Measurements from ENCODE around the gene DHDH.
A peak's percentile ranks its signal among the peaks of the same experiment; 100 is the strongest.
"Not testable (repeated sequence)": the region's sequence is repeated elsewhere in the genome, so short reads cannot be mapped to it uniquely, and the experiment has no call there.

DHDH gene

DNA sequence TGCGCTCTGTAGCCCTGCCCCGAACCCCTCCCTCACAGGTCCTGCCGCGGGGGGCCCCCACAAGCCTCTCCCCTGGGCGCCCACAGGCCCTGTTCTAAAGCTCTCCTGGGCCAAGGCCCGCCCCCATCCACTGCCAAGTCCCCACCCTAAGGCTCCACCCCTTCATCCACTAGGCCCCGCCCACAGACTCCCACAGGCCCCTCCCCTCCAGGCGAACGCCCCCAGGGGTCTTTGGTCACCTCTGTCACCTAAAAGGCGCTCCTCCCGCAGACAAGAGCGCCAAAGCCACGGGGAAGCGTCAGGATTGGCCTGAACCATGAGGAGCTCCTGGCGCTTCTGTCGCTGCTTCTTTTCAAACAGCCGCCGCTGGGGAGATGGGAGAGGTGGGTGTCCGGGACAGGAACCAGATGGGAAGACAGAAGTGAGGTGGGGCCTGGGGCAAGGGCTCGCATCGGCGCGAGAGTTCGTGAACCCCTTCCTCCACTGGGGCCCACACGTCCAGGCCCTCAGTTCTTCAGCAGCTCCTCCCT is 37.2 kb upstream of the DHDH start:
- no peaks in the 10 kb centered on the region for H3K9me3 Mint-ChIP-seq
- H3K4me3 Mint-ChIP-seq: peak overlapping the region; percentile 57
- peaks cover 47% of the 10 kb centered on the region for H3K4me1 Mint-ChIP-seq
- peaks cover 3% of the 10 kb centered on the region for H3K27me3 Mint-ChIP-seq (ENCODE audit: low read depth, poor library complexity)
- TF ChIP-seq, protein P1, sequence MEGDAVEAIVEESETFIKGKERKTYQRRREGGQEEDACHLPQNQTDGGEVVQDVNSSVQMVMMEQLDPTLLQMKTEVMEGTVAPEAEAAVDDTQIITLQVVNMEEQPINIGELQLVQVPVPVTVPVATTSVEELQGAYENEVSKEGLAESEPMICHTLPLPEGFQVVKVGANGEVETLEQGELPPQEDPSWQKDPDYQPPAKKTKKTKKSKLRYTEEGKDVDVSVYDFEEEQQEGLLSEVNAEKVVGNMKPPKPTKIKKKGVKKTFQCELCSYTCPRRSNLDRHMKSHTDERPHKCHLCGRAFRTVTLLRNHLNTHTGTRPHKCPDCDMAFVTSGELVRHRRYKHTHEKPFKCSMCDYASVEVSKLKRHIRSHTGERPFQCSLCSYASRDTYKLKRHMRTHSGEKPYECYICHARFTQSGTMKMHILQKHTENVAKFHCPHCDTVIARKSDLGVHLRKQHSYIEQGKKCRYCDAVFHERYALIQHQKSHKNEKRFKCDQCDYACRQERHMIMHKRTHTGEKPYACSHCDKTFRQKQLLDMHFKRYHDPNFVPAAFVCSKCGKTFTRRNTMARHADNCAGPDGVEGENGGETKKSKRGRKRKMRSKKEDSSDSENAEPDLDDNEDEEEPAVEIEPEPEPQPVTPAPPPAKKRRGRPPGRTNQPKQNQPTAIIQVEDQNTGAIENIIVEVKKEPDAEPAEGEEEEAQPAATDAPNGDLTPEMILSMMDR (IDR thresholded peaks at IDR 0.05): no peak
- no peaks in the 10 kb centered on the region for H3K36me3 Mint-ChIP-seq (ENCODE audit: low read depth)
- peak; percentile 78 for DNase-seq
- no peak overlapping the region for H3K27ac Mint-ChIP-seq

DNA sequence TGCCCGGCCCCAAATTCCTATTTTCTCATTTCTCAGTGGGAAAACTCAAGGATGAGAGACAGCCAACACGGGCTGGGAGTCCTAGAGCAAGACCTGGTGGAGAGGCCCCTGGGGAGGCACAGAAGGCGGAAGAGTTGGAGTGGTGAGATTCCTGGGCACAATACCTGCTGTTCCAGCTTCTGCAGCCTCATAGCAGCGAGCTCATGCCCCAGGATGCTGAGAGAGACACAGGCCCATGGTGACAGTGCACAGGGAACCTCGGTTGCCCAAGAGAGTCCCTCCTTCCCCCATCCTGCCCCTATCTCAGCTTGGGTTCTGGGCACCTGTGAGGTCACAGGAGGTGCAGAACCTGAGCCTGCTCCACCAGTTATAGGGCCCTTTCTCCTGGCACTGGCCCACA is 36.3 kb upstream of the DHDH start:
- TF ChIP-seq, protein P1 (IDR thresholded peaks at IDR 0.05): no peak
- DNase-seq: no peak
- peaks cover 47% of the 10 kb centered on the region for H3K4me1 Mint-ChIP-seq
- peaks cover 3% of the 10 kb centered on the region for H3K27me3 Mint-ChIP-seq (ENCODE audit: low read depth, poor library complexity)
- peak overlapping the region; percentile 48 for H3K27ac Mint-ChIP-seq
- peaks cover 5% of the 10 kb centered on the region for H3K36me3 Mint-ChIP-seq (ENCODE audit: low read depth)
- no peak overlapping the region for H3K4me3 Mint-ChIP-seq
- no peaks in the 10 kb centered on the region for H3K9me3 Mint-ChIP-seq

DNA sequence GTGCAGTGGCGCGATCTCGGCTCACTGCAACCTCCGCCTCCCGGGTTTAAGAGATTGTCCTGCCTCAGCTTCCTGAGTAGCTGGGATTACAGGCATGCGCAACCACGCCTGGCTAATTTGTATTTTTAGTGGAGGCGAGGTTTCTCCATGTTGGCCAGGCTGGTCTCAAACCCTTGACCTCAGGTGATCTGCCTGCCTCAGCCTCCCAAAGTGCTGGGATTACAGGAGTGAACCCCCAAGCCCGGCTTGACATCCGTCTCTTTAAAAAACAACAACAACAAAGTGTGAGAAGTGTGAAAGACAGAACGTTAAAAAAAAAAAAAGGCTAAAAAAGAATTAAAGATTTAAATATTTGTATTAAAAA is 34.1 kb upstream of the DHDH start:
- not testable (repeated sequence) for H3K27me3 Mint-ChIP-seq (ENCODE audit: low read depth, poor library complexity); DNase-seq; H3K9me3 Mint-ChIP-seq
- H3K36me3 Mint-ChIP-seq (ENCODE audit: low read depth): peaks cover 15% of the 10 kb centered on the region
- peak overlapping the region; percentile 99 for H3K4me3 Mint-ChIP-seq
- peaks cover 47% of the 10 kb centered on the region for H3K4me1 Mint-ChIP-seq
- peak overlapping the region; percentile 95 for H3K27ac Mint-ChIP-seq

DNA sequence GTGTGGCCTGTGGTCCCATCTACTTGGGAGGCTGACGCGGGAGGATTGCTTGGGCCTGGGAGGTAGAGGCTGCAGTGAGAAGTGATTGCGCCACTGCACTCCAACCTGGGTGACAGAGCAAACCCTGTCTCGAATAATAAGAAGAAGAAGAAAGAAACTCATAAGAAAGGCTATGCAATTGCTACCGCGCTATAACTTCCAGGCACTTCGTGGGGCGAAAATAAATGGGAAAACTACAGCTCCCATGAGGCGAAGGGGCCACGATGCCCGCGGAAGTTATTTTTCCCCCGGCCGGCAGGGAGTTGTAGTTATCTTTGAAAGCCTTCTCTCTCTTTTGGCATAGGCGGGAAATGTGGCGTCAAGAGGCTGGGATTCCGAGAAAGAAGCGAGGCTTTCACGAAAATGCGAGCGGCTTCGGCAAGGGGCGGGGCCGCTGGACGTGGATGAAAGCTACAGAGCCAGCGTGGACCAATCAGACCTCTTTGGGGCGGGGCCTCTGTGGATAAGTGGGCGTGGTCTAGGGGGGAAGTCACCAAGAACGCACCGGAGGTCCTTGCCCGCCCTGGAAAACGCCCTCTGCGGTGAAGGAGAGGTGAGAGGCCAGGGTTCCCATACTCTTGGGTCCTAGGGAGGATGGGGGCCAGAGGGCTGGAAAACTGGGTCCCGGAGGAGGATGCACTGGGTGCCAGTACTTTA is 33.6 kb upstream of the DHDH start, which contains the start of gene NUCB1:
Gene NUCB1 (plus strand): TSS at position 532 of the 696 bp plus-strand sequence. CDS start 485 bp downstream, outside the sequence.
- peaks cover 18% of the 10 kb centered on the region for H3K36me3 Mint-ChIP-seq (ENCODE audit: low read depth)
- peak within 1 kb of the TSS; percentile 99 for H3K4me3 Mint-ChIP-seq
- no peaks in the 10 kb centered on the region for H3K9me3 Mint-ChIP-seq
- H3K4me1 Mint-ChIP-seq: peaks cover 44% of the 10 kb centered on the region
- peaks cover 6% of the 10 kb centered on the region for H3K27me3 Mint-ChIP-seq (ENCODE audit: low read depth, poor library complexity)
- TF ChIP-seq, protein P1 (IDR thresholded peaks at IDR 0.05): no peak
- H3K27ac Mint-ChIP-seq: peak within 1 kb of the TSS; percentile 95
- peak; percentile 100 for DNase-seq

DNA sequence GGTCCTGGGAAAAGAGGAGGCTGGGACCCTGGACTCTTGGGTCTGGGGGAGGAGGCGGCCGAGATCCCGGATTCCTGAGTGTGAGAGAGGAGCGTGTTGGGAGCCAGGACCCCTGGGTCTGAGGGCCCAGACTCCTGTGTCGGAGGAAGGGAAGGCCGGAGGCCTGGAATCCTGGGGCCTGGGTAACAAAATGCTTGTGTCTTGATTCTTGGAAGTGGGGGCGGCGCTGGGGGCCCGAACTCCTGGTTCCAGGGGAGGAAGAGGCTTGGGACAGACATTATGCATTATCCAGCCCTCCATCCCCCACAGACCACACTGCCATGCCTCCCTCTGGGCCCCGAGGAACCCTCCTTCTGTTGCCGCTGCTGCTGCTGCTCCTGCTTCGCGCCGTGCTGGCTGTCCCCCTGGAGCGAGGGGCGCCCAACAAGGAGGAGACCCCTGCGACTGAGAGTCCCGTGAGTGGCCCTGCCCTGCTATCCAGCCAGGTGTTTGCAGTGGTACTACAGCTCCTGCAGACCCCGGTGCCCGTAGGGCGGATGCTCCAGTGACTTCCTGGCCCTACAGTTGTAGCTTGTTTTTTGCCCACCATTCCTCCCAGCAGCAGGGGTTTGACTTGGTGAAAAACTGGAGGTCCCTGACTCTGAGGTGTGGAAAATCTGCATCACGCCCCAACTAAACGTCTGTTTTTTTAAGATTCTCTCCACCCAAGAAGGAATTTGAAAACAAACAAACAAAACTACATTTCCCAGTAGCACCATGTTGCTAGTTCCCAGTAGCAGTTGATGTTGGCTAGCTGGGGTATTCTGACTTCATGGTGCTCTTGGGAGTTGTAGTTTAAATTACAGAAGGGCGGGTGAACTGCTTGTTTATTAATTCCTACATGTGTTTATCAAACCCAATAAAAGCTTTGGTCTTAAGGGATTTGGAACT is 32.8 kb upstream of the DHDH start:
- Mint-ChIP-seq H3K9me3 (no peaks in the 10 kb centered on the region), H3K27me3 (ENCODE audit: low read depth, poor library complexity) (peaks cover 6% of the 10 kb centered on the region), H3K4me3 (peak overlapping the region; percentile 99), H3K36me3 (ENCODE audit: low read depth) (peaks cover 27% of the 10 kb centered on the region), H3K27ac (peak overlapping the region; percentile 95), H3K4me1 (peaks cover 43% of the 10 kb centered on the region)
- DNase-seq: no peak
- TF ChIP-seq, protein P1 (IDR thresholded peaks at IDR 0.05): no peak

DNA sequence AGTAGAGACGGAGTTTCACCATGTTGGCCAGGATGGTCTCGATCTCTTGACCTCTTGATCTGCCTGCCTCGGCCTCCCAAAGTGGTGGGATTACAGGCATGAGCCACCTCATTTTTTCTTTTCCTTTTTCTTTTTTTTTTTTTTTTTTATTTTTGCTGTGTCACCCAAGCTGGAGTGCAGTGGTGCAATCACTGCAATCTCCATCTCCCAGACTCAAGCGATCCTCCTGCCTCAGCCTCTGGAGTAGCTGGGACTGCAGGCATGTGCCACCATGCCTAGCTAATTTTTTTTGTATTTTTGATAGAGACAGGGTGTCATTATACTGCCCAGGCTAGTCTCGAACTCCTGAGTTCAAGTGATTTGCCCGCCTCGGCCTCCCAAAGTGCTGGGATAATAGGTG is 31.2 kb upstream of the DHDH start:
- H3K4me3 Mint-ChIP-seq; DNase-seq; H3K27me3 Mint-ChIP-seq (ENCODE audit: low read depth, poor library complexity); H3K27ac Mint-ChIP-seq; H3K9me3 Mint-ChIP-seq: not testable (repeated sequence)
- peaks cover 35% of the 10 kb centered on the region for H3K4me1 Mint-ChIP-seq
- H3K36me3 Mint-ChIP-seq (ENCODE audit: low read depth): peaks cover 39% of the 10 kb centered on the region

DNA sequence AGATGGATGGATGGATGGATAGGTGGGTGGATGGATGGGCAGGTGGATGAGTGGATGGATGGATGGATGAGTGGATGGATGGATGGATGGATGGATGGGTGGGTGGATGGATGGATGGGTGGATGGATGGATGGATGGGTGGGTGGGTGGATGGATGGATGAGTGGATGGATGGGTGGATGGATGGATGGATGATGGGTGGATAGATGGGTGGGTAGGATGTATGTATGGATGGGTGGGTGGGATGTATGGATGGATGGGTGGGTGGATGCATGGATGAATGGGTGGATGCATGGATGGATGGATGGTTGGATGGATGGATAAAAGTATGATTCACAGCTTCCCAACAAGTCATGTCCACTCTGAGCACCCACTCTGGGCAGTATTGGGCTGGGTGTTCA is 29.7 kb upstream of the DHDH start:
- H3K4me3 Mint-ChIP-seq; H3K27ac Mint-ChIP-seq; H3K9me3 Mint-ChIP-seq; H3K27me3 Mint-ChIP-seq (ENCODE audit: low read depth, poor library complexity); DNase-seq: not testable (repeated sequence)
- Mint-ChIP-seq H3K36me3 (ENCODE audit: low read depth) (peaks cover 54% of the 10 kb centered on the region), H3K4me1 (peaks cover 28% of the 10 kb centered on the region)
